ELF-1 (cell line): Measurements from ENCODE around the gene ST3GAL3.
A peak's percentile ranks its signal among the peaks of the same experiment; 100 is the strongest.
"Not testable (repeated sequence)": the region's sequence is repeated elsewhere in the genome, so short reads cannot be mapped to it uniquely, and the experiment has no call there.

ENCODE experiments used
- DNase-seq: peaks from one replicate; pipeline ENCODE4 v3.0.0-alpha.2; 2016; ENCODE audit warnings: low read depth, low spot score

The ST3GAL3 gene

GRCh38 chr1:43753422-43753821 is 46.1 kb downstream of the ST3GAL3 start:
- DNase-seq = no peak

- DNase-seq = no peak
Measured at GRCh38 chr1:43754892-43755291, 47.6 kb downstream of the ST3GAL3 start.

GRCh38 chr1:43757343-43758053 is 50.2 kb downstream of the ST3GAL3 start:
- DNase-seq = no peak

- no peak for DNase-seq
Measured at GRCh38 chr1:43760745-43761317, 53.5 kb downstream of the ST3GAL3 start.

GRCh38 chr1:43763497-43763973 is 56.2 kb downstream of the ST3GAL3 start:
- peak; percentile 81 for DNase-seq

- peak; percentile 19 for DNase-seq
Measured at GRCh38 chr1:43764581-43764980, 57.2 kb downstream of the ST3GAL3 start.

GRCh38 chr1:43766086-43766784 is 58.9 kb downstream of the ST3GAL3 start:
- DNase-seq = peak; percentile 74

- peak; percentile 56 for DNase-seq
Measured at GRCh38 chr1:43766818-43767525, 59.6 kb downstream of the ST3GAL3 start.

GRCh38 chr1:43768168-43768567 is 60.8 kb downstream of the ST3GAL3 start:
- no peak for DNase-seq

- DNase-seq = no peak
Measured at GRCh38 chr1:43769350-43769908, 62.1 kb downstream of the ST3GAL3 start.

GRCh38 chr1:43770111-43770510 is 62.8 kb downstream of the ST3GAL3 start:
- DNase-seq = no peak

GRCh38 chr1:43772978-43773377 is 65.6 kb downstream of the ST3GAL3 start:
- DNase-seq = no peak

GRCh38 chr1:43773821-43774220 is 66.5 kb downstream of the ST3GAL3 start:
- no peak for DNase-seq

GRCh38 chr1:43774359-43774758 is 67.0 kb downstream of the ST3GAL3 start:
- DNase-seq = no peak

- no peak for DNase-seq
Measured at GRCh38 chr1:43776043-43776761, 68.9 kb downstream of the ST3GAL3 start.

GRCh38 chr1:43777916-43778315 is 70.6 kb downstream of the ST3GAL3 start:
- not testable (repeated sequence) for DNase-seq

- no peak for DNase-seq
Measured at GRCh38 chr1:43779266-43779665, 71.9 kb downstream of the ST3GAL3 start.

- DNase-seq = no peak
Measured at GRCh38 chr1:43779805-43780403, 72.6 kb downstream of the ST3GAL3 start.

- DNase-seq = no peak
Measured at GRCh38 chr1:43781574-43781973, 74.2 kb downstream of the ST3GAL3 start.

GRCh38 chr1:43783096-43783670 is 75.8 kb downstream of the ST3GAL3 start:
- no peak for DNase-seq
